Left forelimb (tissue), 1 donor: ENCODE data around the gene DNAJB2.

Experiments
- DNase-seq: peaks from one replicate; pipeline ENCODE4 v3.0.0-alpha.2; 2018; ENCODE audit warnings: low spot score

Gene DNAJB2

GRCh38 chr2:219279151-219279915 lies at the start of gene DNAJB2:
DNAJB2 (plus strand) TSS chr2:219279366; CDS start chr2:219279834, 468 bp downstream.
- peak; percentile 100 for DNase-seq

GRCh38 chr2:219230059-219230540 lies 49.1 kb upstream of the DNAJB2 start:
- DNase-seq: no peak

DNA sequence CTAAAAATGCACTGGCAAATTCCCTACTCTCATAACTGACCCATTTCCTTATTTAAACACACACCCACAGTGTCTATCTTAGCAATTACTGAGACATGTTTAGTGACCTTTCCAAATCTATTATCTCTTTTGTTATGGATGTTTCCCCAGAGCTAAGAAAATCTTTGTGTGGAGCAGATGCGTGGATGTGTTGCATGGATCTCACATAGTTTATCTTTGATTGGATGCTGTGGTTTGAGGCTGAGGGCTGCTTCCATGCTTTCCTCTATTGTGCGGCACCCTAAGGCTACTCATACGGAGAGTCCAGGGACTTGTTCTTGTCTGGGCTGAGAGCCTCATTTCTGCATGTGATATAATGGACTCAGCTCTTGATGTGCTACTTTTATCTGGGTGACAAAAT lies 44.8 kb upstream of the DNAJB2 start:
- DNase-seq: no peak

DNA sequence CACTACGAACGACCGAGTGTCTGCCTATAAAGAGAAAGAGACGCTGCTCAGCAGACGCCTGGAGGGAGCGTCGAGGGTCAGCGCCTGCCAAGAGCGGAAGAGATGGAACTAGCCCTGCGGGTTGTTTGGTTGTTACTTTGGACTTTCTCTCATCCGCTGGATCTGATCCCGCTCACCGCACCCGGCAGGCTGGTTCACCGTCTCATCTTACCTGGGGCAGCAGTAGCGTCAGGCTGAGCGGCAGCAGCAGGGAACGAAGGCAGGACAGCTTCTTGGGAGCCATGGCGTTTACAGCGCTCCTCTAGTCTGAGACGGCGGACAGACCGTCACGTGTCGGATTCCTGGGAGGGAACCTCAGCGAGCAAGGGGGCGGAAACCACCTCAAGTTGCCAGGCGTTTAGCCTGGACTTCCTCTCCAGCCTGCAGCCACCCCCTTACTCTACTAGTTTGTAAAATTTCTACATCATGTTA lies 35.8 kb upstream of the DNAJB2 start:
- DNase-seq: no peak

DNA sequence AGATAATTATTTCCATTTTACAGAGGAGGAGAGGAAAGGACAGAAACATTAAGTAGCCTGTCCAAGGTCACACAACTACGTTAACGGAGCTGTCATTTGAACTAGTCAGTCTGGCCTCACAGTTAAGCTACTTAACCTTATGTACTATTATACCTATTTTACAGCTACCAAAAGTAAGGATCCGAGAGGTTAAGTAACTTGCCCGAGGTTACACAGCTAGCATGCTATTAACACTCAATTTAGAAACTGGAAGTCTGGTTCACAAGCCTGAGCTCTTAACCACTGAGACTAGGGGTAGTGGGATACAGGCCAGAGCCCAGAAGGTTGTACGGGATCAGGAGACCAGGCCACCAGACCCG lies 34.4 kb upstream of the DNAJB2 start:
- DNase-seq: no peak

GRCh38 chr2:219245148-219245898 lies 33.8 kb upstream of the DNAJB2 start, which contains the start of the genes GLB1L and STK16:
GLB1L (minus strand) TSS chr2:219245444; CDS start chr2:219243573, 1,871 bp downstream.
STK16 (plus strand) TSS chr2:219245479; CDS start chr2:219246000, 521 bp downstream.
- peak; percentile 97 for DNase-seq

DNA sequence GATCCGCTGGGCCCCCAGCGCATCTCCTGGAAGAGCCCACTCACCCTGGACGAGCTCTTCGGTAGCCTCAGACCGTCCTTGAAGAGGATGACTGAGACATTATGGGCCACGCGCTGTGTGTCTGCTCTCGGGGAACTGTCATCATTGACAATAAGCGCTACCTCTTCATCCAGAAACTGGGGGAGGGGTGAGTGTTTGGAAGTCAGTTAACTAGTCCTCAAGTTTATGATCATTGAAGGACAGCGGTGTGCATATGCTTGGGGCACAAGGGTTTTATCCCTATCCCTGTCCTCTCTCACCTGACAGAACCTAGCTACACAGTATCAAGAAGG lies 33.3 kb upstream of the DNAJB2 start:
- DNase-seq: no peak

- no peak for DNase-seq
These were observed 32.6 kb upstream of the DNAJB2 start for GRCh38 chr2:219246559-219246958.

- no peak for DNase-seq
These were observed 31.2 kb upstream of the DNAJB2 start for GRCh38 chr2:219247678-219248642.

DNA sequence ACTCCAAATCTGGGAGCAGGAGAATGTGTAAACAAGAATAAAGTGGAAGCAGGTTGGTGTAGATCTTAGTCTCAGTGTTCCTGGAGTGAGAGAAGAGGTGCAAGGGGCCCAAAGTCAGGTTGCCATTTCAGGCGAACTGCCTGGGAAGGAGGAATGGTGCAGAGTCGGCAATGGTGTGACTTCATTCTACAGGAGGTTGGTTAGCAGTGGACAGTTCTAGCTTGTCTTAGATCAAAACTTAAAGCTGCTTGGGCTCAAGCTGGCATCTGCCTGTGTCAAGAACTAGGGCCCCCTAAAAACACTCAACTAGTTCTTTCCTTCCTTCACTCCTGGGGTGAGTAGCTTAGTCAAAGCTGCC lies 30.3 kb upstream of the DNAJB2 start:
- DNase-seq: no peak

GRCh38 chr2:219249203-219249980 lies 29.8 kb upstream of the DNAJB2 start:
- DNase-seq: no peak

DNA sequence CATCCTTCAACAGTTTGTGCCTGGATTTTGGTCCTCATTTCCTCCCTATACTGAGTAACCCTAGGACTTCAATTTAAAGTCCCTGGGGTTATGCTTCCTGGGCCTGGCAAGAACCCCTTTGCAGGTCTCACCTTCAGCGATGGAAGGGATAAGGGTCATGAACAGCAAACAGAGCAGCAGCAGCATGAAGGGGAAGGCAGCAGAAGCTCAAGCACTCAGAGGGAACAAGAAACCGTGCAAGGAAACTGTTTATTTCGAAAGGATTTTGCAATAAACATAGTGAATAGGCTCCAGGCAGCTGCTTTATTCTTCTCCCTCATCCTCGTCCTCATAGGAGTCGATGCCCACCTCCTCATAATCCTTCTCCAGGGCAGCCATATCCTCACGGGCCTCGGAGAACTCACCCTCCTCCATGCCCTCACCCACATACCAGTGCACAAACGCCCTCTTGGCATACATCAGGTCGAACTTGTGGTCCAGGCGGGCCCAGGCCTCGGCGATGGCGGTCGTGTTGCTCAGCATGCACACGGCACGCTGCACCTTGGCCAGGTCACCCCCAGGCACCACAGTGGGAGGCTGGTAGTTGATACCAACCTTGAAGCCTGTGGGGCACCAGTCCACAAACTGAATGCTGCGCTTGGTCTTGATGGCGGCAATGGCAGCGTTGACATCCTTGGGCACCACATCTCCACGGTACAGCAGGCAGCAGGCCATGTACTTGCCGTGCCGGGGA lies 29.0 kb upstream of the DNAJB2 start:
- no peak for DNase-seq

- DNase-seq: no peak
These were observed 27.5 kb upstream of the DNAJB2 start for GRCh38 chr2:219251656-219252055.

DNA sequence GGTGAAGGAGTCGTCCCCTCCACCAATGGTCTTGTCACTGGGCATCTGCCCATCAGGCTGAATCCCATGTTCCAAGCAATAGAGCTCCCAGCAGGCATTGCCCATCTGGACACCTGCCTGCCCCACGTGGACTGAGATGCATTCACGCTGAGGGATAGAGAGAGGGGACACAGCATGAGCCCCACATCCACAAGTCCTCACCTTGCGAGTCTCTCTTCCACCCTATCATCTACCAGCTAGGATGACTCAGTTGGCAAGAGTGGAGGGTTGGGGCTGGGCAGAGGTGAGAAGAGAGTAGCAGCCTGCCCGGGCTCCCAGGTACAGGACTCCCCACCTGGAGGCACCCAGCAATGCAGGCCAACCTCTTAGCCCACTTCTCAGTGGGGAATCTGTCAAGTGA lies 27.1 kb upstream of the DNAJB2 start:
- DNase-seq: no peak

DNA sequence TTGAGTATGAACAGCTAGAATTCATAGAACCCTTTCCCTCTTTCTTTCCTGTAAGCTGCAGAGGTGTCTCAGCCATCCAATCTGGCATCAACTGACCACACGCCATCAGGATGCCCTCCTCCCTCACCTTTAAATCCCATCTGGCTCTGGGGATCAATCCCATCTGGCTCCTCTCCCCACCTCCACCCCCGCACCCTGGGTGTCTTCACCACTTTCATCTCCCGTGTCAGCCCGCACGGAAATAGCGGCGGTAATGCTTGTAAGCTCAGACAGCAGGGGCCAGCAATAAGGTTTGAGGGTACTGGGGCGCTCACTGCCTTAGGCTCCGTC lies 26.6 kb upstream of the DNAJB2 start:
- no peak for DNase-seq

GRCh38 chr2:219252900-219253752 lies 26.0 kb upstream of the DNAJB2 start, which contains the start of gene TUBA4B:
TUBA4B (plus strand) TSS chr2:219253243; CDS start chr2:219253408, 165 bp downstream.
- no peak for DNase-seq

GRCh38 chr2:219253753-219254589 lies 25.2 kb upstream of the DNAJB2 start, which contains the start of gene TUBA4A:
TUBA4A (minus strand) TSS chr2:219253918; CDS start chr2:219253858, 60 bp downstream.
- DNase-seq: no peak

GRCh38 chr2:219254590-219255201 lies 24.5 kb upstream of the DNAJB2 start:
- no peak for DNase-seq
